Osteocyte (in vitro differentiated cells): ENCODE measurements around the gene OR11A1. TPM values are rescaled to one million over a fixed set of nuclear protein-coding genes. Genes with fewer than 3 reads are reported as not detected.

Source experiments
- DNase-seq: peaks from one replicate; pipeline ENCODE4 v3.0.0; 2021; ENCODE audit warnings: mixed read lengths; ENCODE audit not compliant: unreplicated experiment; ENCODE audit errors: extremely low spot score
- H3K27ac Mint-ChIP-seq: one replicate; pipeline ENCODE4 v1.8.0; 2021; ENCODE audit warnings: mild to moderate bottlenecking, mixed read lengths; ENCODE audit not compliant: unreplicated experiment
- H3K27me3 Mint-ChIP-seq: one replicate; pipeline ENCODE4 v1.8.0; 2021; ENCODE audit warnings: mixed read lengths; ENCODE audit not compliant: unreplicated experiment
- H3K36me3 Mint-ChIP-seq: one replicate; pipeline ENCODE4 v1.8.0; 2021; ENCODE audit warnings: mixed read lengths; ENCODE audit not compliant: unreplicated experiment
- H3K4me1 Mint-ChIP-seq: one replicate; pipeline ENCODE4 v1.8.0; 2021; ENCODE audit warnings: mixed read lengths; ENCODE audit not compliant: unreplicated experiment
- H3K4me3 Mint-ChIP-seq: one replicate; pipeline ENCODE4 v1.8.0; 2021; ENCODE audit warnings: mild to moderate bottlenecking, moderate library complexity, mixed read lengths; ENCODE audit not compliant: unreplicated experiment
- H3K9me3 Mint-ChIP-seq: one replicate; pipeline ENCODE4 v1.8.0; 2021; ENCODE audit warnings: mixed read lengths; ENCODE audit not compliant: unreplicated experiment
- CTCF ChIP-seq: fragments of 200-600 bp; sonication (generic); IDR thresholded peaks from 2 replicates; pipeline ENCODE4 v1.5.0; 2021; ENCODE audit warnings: antibody characterized with exemption, mild to moderate bottlenecking, moderate library complexity
- total RNA-seq: library from RNA; stranded (reverse); gene quantifications from 2 replicates; pipeline ENCODE4 v1.2.1, GENCODE V29; 2021

The OR11A1 gene
- total RNA-seq, 1 donor from 2014 or later, result not detected

- Mint-ChIP-seq H3K4me1 (no peaks in the 10 kb centered on the region), H3K27me3 (peaks cover 3% of the 10 kb centered on the region), H3K9me3 (no peaks in the 10 kb centered on the region), H3K27ac (no peak overlapping the region), H3K4me3 (no peak overlapping the region), H3K36me3 (no peaks in the 10 kb centered on the region)
- no peak for DNase-seq
- TF ChIP-seq CTCF, result no peak
Measured at GRCh38 chr6:29486577-29486976, 29.7 kb upstream of the OR11A1 start.

GRCh38 chr6:29483735-29484134 is 26.9 kb upstream of the OR11A1 start:
- Mint-ChIP-seq H3K36me3 (no peaks in the 10 kb centered on the region), H3K27ac (no peak overlapping the region), H3K27me3 (peaks cover 3% of the 10 kb centered on the region), H3K4me3 (no peak overlapping the region), H3K4me1 (no peaks in the 10 kb centered on the region), H3K9me3 (peaks cover 8% of the 10 kb centered on the region)
- DNase-seq, result no peak
- no peak for TF ChIP-seq CTCF

GRCh38 chr6:29483186-29483585 is 26.3 kb upstream of the OR11A1 start:
- no peak overlapping the region for H3K27ac Mint-ChIP-seq
- no peak overlapping the region for H3K4me3 Mint-ChIP-seq
- TF ChIP-seq CTCF, result no peak
- no peaks in the 10 kb centered on the region for H3K36me3 Mint-ChIP-seq
- H3K27me3 Mint-ChIP-seq, result peaks cover 3% of the 10 kb centered on the region
- no peaks in the 10 kb centered on the region for H3K4me1 Mint-ChIP-seq
- peaks cover 9% of the 10 kb centered on the region for H3K9me3 Mint-ChIP-seq
- DNase-seq, result no peak

GRCh38 chr6:29479560-29479959 is 22.7 kb upstream of the OR11A1 start:
- H3K27me3 Mint-ChIP-seq, result no peaks in the 10 kb centered on the region
- no peaks in the 10 kb centered on the region for H3K36me3 Mint-ChIP-seq
- peaks cover 12% of the 10 kb centered on the region for H3K9me3 Mint-ChIP-seq
- no peak for TF ChIP-seq CTCF
- no peak for DNase-seq
- H3K4me3 Mint-ChIP-seq, result no peak overlapping the region
- no peaks in the 10 kb centered on the region for H3K4me1 Mint-ChIP-seq
- no peak overlapping the region for H3K27ac Mint-ChIP-seq

GRCh38 chr6:29478740-29479139 is 21.9 kb upstream of the OR11A1 start:
- no peak overlapping the region for H3K4me3 Mint-ChIP-seq
- H3K27me3 Mint-ChIP-seq, result no peaks in the 10 kb centered on the region
- H3K4me1 Mint-ChIP-seq, result no peaks in the 10 kb centered on the region
- no peak overlapping the region for H3K27ac Mint-ChIP-seq
- no peak for DNase-seq
- peaks cover 12% of the 10 kb centered on the region for H3K9me3 Mint-ChIP-seq
- TF ChIP-seq CTCF, result no peak
- no peaks in the 10 kb centered on the region for H3K36me3 Mint-ChIP-seq
